OCI-LY7 (cell line): ENCODE results near the gene CELF6.

Experiments used
- CTCF ChIP-seq: fragments of 200-600 bp; sonication (generic); conservative IDR thresholded peaks from 2 replicates; pipeline ENCODE4 v1.5.1; 2014; ENCODE audit warnings: mild to moderate bottlenecking, antibody characterized with exemption, low read length, moderate library complexity, mixed read lengths
- EZH2phosphoT487 ChIP-seq: fragments of 200-600 bp; sonication (generic); IDR thresholded peaks from 2 replicates; pipeline ENCODE4 v1.6.1; 2018; ENCODE audit warnings: low read depth, borderline replicate concordance, mild to moderate bottlenecking, mixed run types, antibody characterized with exemption, low read length, moderate library complexity, mixed read lengths

GRCh38 chr15:72306211-72306785 lies 13.7 kb downstream of the CELF6 start:
- TF ChIP-seq CTCF (no peak), EZH2phosphoT487 (no peak)
